K562 (cell line): Measurements from ENCODE around the gene C11orf52. TPM values are rescaled to one million over a fixed set of nuclear protein-coding genes. Genes with fewer than 3 reads are reported as not detected.

Source experiments
- ATAC-seq: fragments of 200-7000 bp; cut with Tn5 transposase; 3 replicates; pipeline ENCODE4 v1.9.1; 2020; ENCODE audit warnings: moderate library complexity
- BruUV-seq: library from RNA; stranded (reverse); fragments of 400-500 nt; replicated peaks from 2 replicates; lab custom pipeline; 2021; lab: Mats Ljungman, UMichigan
- CTCF ChIA-PET: fragments of 300-600 bp; formaldehyde crosslinking; extraction: SDS; loops from one replicate; lab custom pipeline; 2021; ENCODE audit warnings: low intra/inter-chr PET ratio; lab: Yijun Ruan, JAX
- POLR2A ChIA-PET: fragments of 300-600, 350-650 bp; sonication (Branson Sonifier 250); formaldehyde crosslinking; extraction: SDS; loops from one replicate; lab custom pipeline; 2021; ENCODE audit warnings: antibody characterized with exemption, inconsistent platforms; lab: Yijun Ruan, JAX
- DNase-seq, 4 experiments: peaks; one replicate each; pipeline versions ENCODE4 v3.0.0 to v3.0.0-alpha.2; 2011 to 2018; ENCODE audit warnings: low spot score in 3 of 4, mixed read lengths in 3 of 4; ENCODE audit errors: extremely low read depth in 1 of 4
- FAIRE-seq: peaks from 2 replicates; lab custom pipeline; 2011; peaks lifted over from hg19 to GRCh38; lab: Jason Lieb, UNC
- H2AFZ ChIP-seq: 2 replicates; pipeline ENCODE4 v1.6.0; 2011; ENCODE audit warnings: low read depth, low read length, control low read depth, inconsistent platforms
- H3K27ac ChIP-seq: fragments of 200-600 bp; 3 replicates; pipeline ENCODE4 v1.8.0; 2011; ENCODE audit warnings: low read depth, mild to moderate bottlenecking, control low read depth, inconsistent platforms, low read length, moderate library complexity, mixed read lengths; ENCODE audit errors: extremely low read depth
- H3K27me3 ChIP-seq, 2 experiments: fragments of 300-600 bp in 1 of 2; 2 replicates in 1 of 2; 3 replicates in 1 of 2; pipeline versions ENCODE4 v1.6.0 to v1.8.0; 2011; ENCODE audit warnings: inconsistent platforms in 2 of 2, low read length in 2 of 2, mild to moderate bottlenecking in 1 of 2, mixed read lengths in 1 of 2, moderate library complexity in 1 of 2; ENCODE audit not compliant: control insufficient read depth in 2 of 2, insufficient read depth in 2 of 2
- H3K36me3 ChIP-seq: fragments of 300-600 bp; 3 replicates; pipeline ENCODE4 v1.8.0; 2011; ENCODE audit warnings: mild to moderate bottlenecking, low read length, inconsistent platforms; ENCODE audit not compliant: control insufficient read depth, insufficient read depth
- H3K4me1 ChIP-seq, 2 experiments: fragments of 200-600 bp in 1 of 2; replicated peaks in 1 of 2; 2 replicates in 1 of 2; 3 replicates in 1 of 2; pipeline versions ENCODE4 v1.5.1 to v1.8.0; 2011; ENCODE audit warnings: inconsistent platforms in 2 of 2, low read length in 2 of 2, mild to moderate bottlenecking in 1 of 2, mixed read lengths in 1 of 2, moderate library complexity in 1 of 2; ENCODE audit not compliant: control insufficient read depth in 2 of 2, insufficient read depth in 2 of 2
- H3K4me2 ChIP-seq: 2 replicates; pipeline ENCODE4 v1.6.1; 2011; ENCODE audit warnings: low read length, control low read depth, inconsistent platforms, mixed read lengths; ENCODE audit not compliant: insufficient read depth
- H3K4me3 ChIP-seq: fragments of 200-600 bp; sonication (generic), shearing (Covaris generic); 2 replicates; pipeline ENCODE4 v1.5.1; 2016; ENCODE audit warnings: control low read depth, inconsistent platforms
- H3K79me2 ChIP-seq: fragments of 200-600 bp; 3 replicates; pipeline ENCODE4 v1.8.0; 2011; ENCODE audit warnings: low read length, inconsistent platforms; ENCODE audit not compliant: control insufficient read depth, insufficient read depth
- H3K9ac ChIP-seq, 2 experiments: 2 replicates each; pipeline versions ENCODE4 v1.6.0 to v1.6.1; 2011; ENCODE audit warnings: low read depth in 2 of 2, low read length in 2 of 2, control low read depth in 1 of 2, inconsistent platforms in 1 of 2, mild to moderate bottlenecking in 1 of 2, mixed read lengths in 1 of 2; ENCODE audit not compliant: insufficient read depth in 1 of 2
- H3K9me1 ChIP-seq: one replicate; pipeline ENCODE4 v1.6.0; 2011; ENCODE audit warnings: inconsistent platforms, mild to moderate bottlenecking, low read length, moderate library complexity; ENCODE audit not compliant: control insufficient read depth, insufficient read depth
- H3K9me3 ChIP-seq: replicated peaks from 2 replicates; pipeline ENCODE4 v1.5.1; 2011; ENCODE audit warnings: low read depth, low read length, inconsistent platforms; ENCODE audit not compliant: control insufficient read depth, insufficient read depth
- H4K20me1 ChIP-seq: replicated peaks from 2 replicates; pipeline ENCODE4 v1.6.1; 2011; ENCODE audit warnings: low read length, inconsistent platforms, mixed read lengths; ENCODE audit not compliant: control insufficient read depth, insufficient read depth
- BRF1 ChIP-seq: IDR thresholded peaks from 3 replicates; pipeline ENCODE4 v1.6.1; 2011; ENCODE audit warnings: borderline replicate concordance, mild to moderate bottlenecking; ENCODE audit not compliant: insufficient read length; ENCODE audit errors: extremely low read depth
- ILF3 ChIP-seq: fragments of 450-650 bp; IDR thresholded peaks from 2 replicates; pipeline ENCODE4 v1.6.1; 2018; ENCODE audit warnings: antibody characterized with exemption, mild to moderate bottlenecking, moderate library complexity, borderline replicate concordance
- KDM2B ChIP-seq: fragments of 250-450 bp; sonication (Bioruptor Pico); IDR thresholded peaks from 2 replicates; pipeline ENCODE4 v1.8.0; 2021; ENCODE audit warnings: mild to moderate bottlenecking, moderate library complexity
- SIX5 ChIP-seq, 2 experiments: IDR thresholded peaks; 2 replicates each; pipeline ENCODE4 v1.6.1; 2011; ENCODE audit warnings: low read length in 2 of 2, borderline replicate concordance in 1 of 2, low read depth in 1 of 2, mild to moderate bottlenecking in 1 of 2, moderate library complexity in 1 of 2; ENCODE audit not compliant: insufficient read depth in 1 of 2
- ZFP36 ChIP-seq: fragments of 150-350 bp; IDR thresholded peaks from 2 replicates; pipeline ENCODE4 v1.6.1; 2018; ENCODE audit warnings: low read length, low read depth; ENCODE audit not compliant: partially characterized antibody
- ZNF347 ChIP-seq: fragments of 450-650 bp; formaldehyde crosslinking; IDR thresholded peaks from 2 replicates; pipeline ENCODE4 v1.4.0; 2020; ENCODE audit warnings: low read depth, mild to moderate bottlenecking, moderate library complexity
- WGBS: fragments of 100-300 bp; shearing (Covaris generic); methylation state at CpG from one replicate; pipeline ENCODE4 v1.1.6; 2016; ENCODE audit warnings: low coverage, mixed read lengths; ENCODE audit not compliant: insufficient coverage; ENCODE audit errors: missing lambda C conversion rate; 5-methylcytosine and 5-hydroxymethylcytosine counted together
- in situ Hi-C: fragments of 300-500 bp; cut with MboI; formaldehyde crosslinking; loops from 4 replicates; pipeline ENCODE4 v1.15.0; 2018; ENCODE audit warnings: inconsistent platforms, mixed read lengths
- intact Hi-C: fragments of 100-400 bp; cut with micrococcal nuclease; formaldehyde crosslinking; loops from 2 replicates; pipeline ENCODE4 v1.14.2; 2022
- polyA plus RNA-seq, 8 experiments: library from polyadenylated mRNA; depleted of rRNA in 4 of 8; stranded (reverse) in 5 of 8; unstranded in 3 of 8; fragments of >200 nt; fragmentation: Nextera tagmentation in 2 of 8; fragmentation: Illumina TruSeq in 1 of 8; extraction: Ambion mirVana in 2 of 8; extraction: Trizol in 1 of 8; gene quantifications; 2 replicates each; pipeline versions ENCODE4 v1.2.1 to v1.2.3, GENCODE V29; 2011 to 2014; ENCODE audit warnings: inconsistent platforms in 1 of 8, missing spikeins in 1 of 8
- total RNA-seq, 7 experiments: library from RNA; depleted of rRNA in 6 of 7; stranded (reverse); fragments of >200 nt in 6 of 7; fragmentation: Illumina TruSeq in 2 of 7; extraction: Trizol in 2 of 7; gene quantifications; 2 replicates each; pipeline versions ENCODE4 v1.2.1 to v1.2.3, GENCODE V29; 2011 to 2021; ENCODE audit warnings: low replicate concordance in 1 of 7
- TF ChIP-seq, protein P1 (sequence below): fragments of 200-800 bp; sonication (Bioruptor generic); IDR thresholded peaks from 2 replicates; pipeline ENCODE4 v1.6.1; 2017; ENCODE audit warnings: missing genetic modification characterization, missing compliant biosample characterization
- TF ChIP-seq, protein P2 (sequence below): fragments of 150-350 bp; conservative IDR thresholded peaks from 2 replicates; pipeline ENCODE4 v1.6.1; 2014; ENCODE audit warnings: low read length
- TF ChIP-seq, protein P3 (sequence below): sonication (generic); formaldehyde crosslinking; IDR thresholded peaks from 2 replicates; pipeline ENCODE4 v1.8.1; 2023; ENCODE audit warnings: mild to moderate bottlenecking, missing genetic modification reagents

C11orf52 gene
- total and polyA plus RNA-seq, 9 of the 15 experiments (the other 6 are each of a cell fraction or from before 2014, with no cell fraction given) = 0.29 to 2.9 (median 1.0) TPM

DNA sequence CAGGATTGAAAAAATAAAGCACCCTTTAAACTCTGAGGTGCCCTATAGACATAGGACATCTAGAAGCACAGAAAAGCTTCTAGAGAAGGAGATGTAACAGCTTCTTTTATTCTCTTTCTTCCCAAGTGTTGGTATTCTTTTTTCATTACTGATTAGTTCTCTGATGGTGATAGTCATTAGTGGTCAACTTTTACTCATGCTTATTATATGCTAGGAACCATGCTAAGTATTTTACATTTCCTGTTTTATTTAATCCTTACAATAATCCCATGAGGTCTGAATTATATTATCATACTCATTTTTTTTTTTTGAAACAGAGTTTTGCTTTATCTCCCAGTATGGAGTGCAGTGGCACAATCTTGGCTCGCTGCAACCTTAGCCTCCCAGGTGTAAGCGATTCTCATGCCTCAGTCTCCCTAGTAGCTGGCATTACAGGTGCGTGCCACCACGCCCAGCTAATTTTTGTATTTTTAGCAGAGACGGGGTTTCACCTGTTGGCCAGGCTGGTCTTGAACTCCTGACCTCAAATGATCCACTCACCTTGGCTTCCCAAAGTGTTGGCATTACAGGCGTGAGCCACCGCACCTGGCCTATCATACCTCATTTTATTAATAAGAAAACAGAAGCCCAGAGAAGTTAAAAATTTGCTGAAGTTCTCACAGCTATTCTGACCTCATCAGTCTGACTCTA is 3.0 kb downstream of the C11orf52 start:
- in situ Hi-C loops = no loop called here
- ATAC-seq (no peak), FAIRE-seq (no peak), DNase-seq (no peak)
- Histone ChIP-seq H3K36me3 (no peaks in the 10 kb centered on the region), H3K9ac (no peak overlapping the region), H3K4me3 (no peak overlapping the region), H2AFZ (no peak overlapping the region), H4K20me1 (no peaks in the 10 kb centered on the region), H3K79me2 (no peaks in the 10 kb centered on the region), H3K4me1 (peaks cover 22 to 31% of the 10 kb centered on the region in 2 experiments), H3K27ac (no peak overlapping the region), H3K9me1 (no peaks in the 10 kb centered on the region), H3K9me3 (no peaks in the 10 kb centered on the region), H3K4me2 (no peak overlapping the region), H3K27me3 (no peaks in the 10 kb centered on the region)
- ChIA-PET POLR2A (no interaction called here), CTCF (no interaction called here)
- WGBS = 74% methylated on average over 7 of the region's 7 CpGs
- intact Hi-C loops = no loop called here
- BruUV-seq = no TSS peak
- TF ChIP-seq BRF1 = no peak
- TF ChIP-seq, protein P1, sequence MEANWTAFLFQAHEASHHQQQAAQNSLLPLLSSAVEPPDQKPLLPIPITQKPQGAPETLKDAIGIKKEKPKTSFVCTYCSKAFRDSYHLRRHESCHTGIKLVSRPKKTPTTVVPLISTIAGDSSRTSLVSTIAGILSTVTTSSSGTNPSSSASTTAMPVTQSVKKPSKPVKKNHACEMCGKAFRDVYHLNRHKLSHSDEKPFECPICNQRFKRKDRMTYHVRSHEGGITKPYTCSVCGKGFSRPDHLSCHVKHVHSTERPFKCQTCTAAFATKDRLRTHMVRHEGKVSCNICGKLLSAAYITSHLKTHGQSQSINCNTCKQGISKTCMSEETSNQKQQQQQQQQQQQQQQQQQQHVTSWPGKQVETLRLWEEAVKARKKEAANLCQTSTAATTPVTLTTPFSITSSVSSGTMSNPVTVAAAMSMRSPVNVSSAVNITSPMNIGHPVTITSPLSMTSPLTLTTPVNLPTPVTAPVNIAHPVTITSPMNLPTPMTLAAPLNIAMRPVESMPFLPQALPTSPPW (CRISPR knock-in tag) = no peak
- TF ChIP-seq, protein P2, sequence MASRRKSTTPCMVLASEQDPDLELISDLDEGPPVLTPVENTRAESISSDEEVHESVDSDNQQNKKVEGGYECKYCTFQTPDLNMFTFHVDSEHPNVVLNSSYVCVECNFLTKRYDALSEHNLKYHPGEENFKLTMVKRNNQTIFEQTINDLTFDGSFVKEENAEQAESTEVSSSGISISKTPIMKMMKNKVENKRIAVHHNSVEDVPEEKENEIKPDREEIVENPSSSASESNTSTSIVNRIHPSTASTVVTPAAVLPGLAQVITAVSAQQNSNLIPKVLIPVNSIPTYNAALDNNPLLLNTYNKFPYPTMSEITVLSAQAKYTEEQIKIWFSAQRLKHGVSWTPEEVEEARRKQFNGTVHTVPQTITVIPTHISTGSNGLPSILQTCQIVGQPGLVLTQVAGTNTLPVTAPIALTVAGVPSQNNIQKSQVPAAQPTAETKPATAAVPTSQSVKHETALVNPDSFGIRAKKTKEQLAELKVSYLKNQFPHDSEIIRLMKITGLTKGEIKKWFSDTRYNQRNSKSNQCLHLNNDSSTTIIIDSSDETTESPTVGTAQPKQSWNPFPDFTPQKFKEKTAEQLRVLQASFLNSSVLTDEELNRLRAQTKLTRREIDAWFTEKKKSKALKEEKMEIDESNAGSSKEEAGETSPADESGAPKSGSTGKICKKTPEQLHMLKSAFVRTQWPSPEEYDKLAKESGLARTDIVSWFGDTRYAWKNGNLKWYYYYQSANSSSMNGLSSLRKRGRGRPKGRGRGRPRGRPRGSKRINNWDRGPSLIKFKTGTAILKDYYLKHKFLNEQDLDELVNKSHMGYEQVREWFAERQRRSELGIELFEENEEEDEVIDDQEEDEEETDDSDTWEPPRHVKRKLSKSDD = no peak
- no peak for TF ChIP-seq KDM2B (CRISPR knock-in tag)
- TF ChIP-seq SIX5 (IDR thresholded peaks at IDR 0.05; ENCODE audit: borderline replicate concordance in 1 of 2, insufficient read depth in 1 of 2, low read depth in 1 of 2, low read length in 2 of 2) = no peak
- no peak for TF ChIP-seq ILF3
- TF ChIP-seq ZNF347 = no peak
- no peak for TF ChIP-seq ZFP36
- TF ChIP-seq, protein P3, sequence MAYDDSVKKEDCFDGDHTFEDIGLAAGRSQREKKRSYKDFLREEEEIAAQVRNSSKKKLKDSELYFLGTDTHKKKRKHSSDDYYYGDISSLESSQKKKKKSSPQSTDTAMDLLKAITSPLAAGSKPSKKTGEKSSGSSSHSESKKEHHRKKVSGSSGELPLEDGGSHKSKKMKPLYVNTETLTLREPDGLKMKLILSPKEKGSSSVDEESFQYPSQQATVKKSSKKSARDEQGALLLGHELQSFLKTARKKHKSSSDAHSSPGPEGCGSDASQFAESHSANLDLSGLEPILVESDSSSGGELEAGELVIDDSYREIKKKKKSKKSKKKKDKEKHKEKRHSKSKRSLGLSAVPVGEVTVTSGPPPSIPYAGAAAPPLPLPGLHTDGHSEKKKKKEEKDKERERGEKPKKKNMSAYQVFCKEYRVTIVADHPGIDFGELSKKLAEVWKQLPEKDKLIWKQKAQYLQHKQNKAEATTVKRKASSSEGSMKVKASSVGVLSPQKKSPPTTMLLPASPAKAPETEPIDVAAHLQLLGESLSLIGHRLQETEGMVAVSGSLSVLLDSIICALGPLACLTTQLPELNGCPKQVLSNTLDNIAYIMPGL = no peak
